ENCODE measurements around the gene NPFFR1.
"Not testable (repeated sequence)": the region's sequence is repeated elsewhere in the genome, so short reads cannot be mapped to it uniquely, and the experiment has no call there.

The NPFFR1 gene

GRCh38 chr10:70222811-70223447, 60.9 kb downstream of the NPFFR1 start:
- DNase-seq: not testable (repeated sequence)

- DNase-seq: peak; percentile 29
These were observed 61.4 kb downstream of the NPFFR1 start for GRCh38 chr10:70222340-70222794.

GRCh38 chr10:70221030-70221429, 62.8 kb downstream of the NPFFR1 start:
- no peak for DNase-seq

- no peak for DNase-seq
These were observed 70.9 kb downstream of the NPFFR1 start for GRCh38 chr10:70212879-70213278.

GRCh38 chr10:70212277-70212676, 71.5 kb downstream of the NPFFR1 start:
- DNase-seq: no peak

GRCh38 chr10:70206762-70207161, 77.0 kb downstream of the NPFFR1 start:
- no peak for DNase-seq

GRCh38 chr10:70201105-70201504, 82.7 kb downstream of the NPFFR1 start:
- no peak for DNase-seq

- no peak for DNase-seq
These were observed 84.9 kb downstream of the NPFFR1 start for GRCh38 chr10:70198696-70199466.

All from EL (cell line).